Measurements from ENCODE around the gene LIMK2. TPM values are rescaled to one million over a fixed set of nuclear protein-coding genes. Genes with fewer than 3 reads are reported as not detected.

Gene LIMK2
- total RNA-seq, 1 experiment from 2014 or later, result 36.6 TPM

Small RNA genes lying within 50 kb of the gene (small RNA-seq; reads per million reads assigned to genes)
- 0 reads per million in 2 experiments for gene RF00019
- 0 reads per million in 2 experiments for gene RNA5SP496
- 0 reads per million in 2 experiments for gene RNU6-1128P

Other genes starting within 250 kb of the LIMK2 start
- 4.4 and 7.3 TPM in 2 replicates for gene MORC2, start 243.5 kb upstream of the LIMK2 start, total RNA-seq (2014; rRNA removed; shearing (Covaris generic))
- gene TUG1, start 243.0 kb upstream of the LIMK2 start, total RNA-seq (2014; rRNA removed; shearing (Covaris generic)), result 37.1 and 44.2 TPM in 2 replicates
- gene SMTN, start 131.0 kb upstream of the LIMK2 start, total RNA-seq (2014; rRNA removed; shearing (Covaris generic)), result 10.1 and 11.4 TPM in 2 replicates
- 2.0 and 3.0 TPM in 2 replicates for gene SELENOM, start 104.7 kb upstream of the LIMK2 start, total RNA-seq (2014; rRNA removed; shearing (Covaris generic))
- gene INPP5J, start 89.3 kb upstream of the LIMK2 start, total RNA-seq (2014; rRNA removed; shearing (Covaris generic)), result 0.19 and 0.26 TPM in 2 replicates
- gene PLA2G3, start 71.8 kb upstream of the LIMK2 start, total RNA-seq (2014; rRNA removed; shearing (Covaris generic)), result 0.03 TPM in 1 of 2 replicates, not detected in the other
- gene RNF185, start 52.1 kb upstream of the LIMK2 start, total RNA-seq (2014; rRNA removed; shearing (Covaris generic)), result 63.5 and 68.7 TPM in 2 replicates
- 2.3 and 2.7 TPM in 2 replicates for gene PIK3IP1, start 80.2 kb downstream of the LIMK2 start, total RNA-seq (2014; rRNA removed; shearing (Covaris generic))
- 23.4 and 25.2 TPM in 2 replicates for gene PATZ1, start 134.0 kb downstream of the LIMK2 start, total RNA-seq (2014; rRNA removed; shearing (Covaris generic))
- gene DRG1, start 187.3 kb downstream of the LIMK2 start, total RNA-seq (2014; rRNA removed; shearing (Covaris generic)), result 93.5 and 98.0 TPM in 2 replicates